Hindlimb muscle (tissue), 1 donor: ENCODE data around the gene GPC5. TPM values are rescaled to one million over a fixed set of nuclear protein-coding genes. Genes with fewer than 3 reads are reported as not detected.

Experiments used
- DNase-seq: peaks from one replicate; pipeline ENCODE4 v3.0.0-alpha.2; 2013
- polyA plus RNA-seq: library from polyadenylated mRNA; unstranded; fragments of 120-200 nt; gene quantifications from one replicate; pipeline ENCODE4 v1.2.1, GENCODE V29; 2013; ENCODE audit not compliant: insufficient read length

Gene GPC5
- polyA plus RNA-seq, 1 donor, result 0.48 TPM

GRCh38 chr13:91540158-91540736 lies 141.8 kb downstream of the GPC5 start:
- DNase-seq, result no peak

- DNase-seq, result no peak
These were observed 146.3 kb downstream of the GPC5 start for GRCh38 chr13:91544723-91545122.

GRCh38 chr13:91546900-91547299 lies 148.5 kb downstream of the GPC5 start:
- DNase-seq, result no peak

DNA sequence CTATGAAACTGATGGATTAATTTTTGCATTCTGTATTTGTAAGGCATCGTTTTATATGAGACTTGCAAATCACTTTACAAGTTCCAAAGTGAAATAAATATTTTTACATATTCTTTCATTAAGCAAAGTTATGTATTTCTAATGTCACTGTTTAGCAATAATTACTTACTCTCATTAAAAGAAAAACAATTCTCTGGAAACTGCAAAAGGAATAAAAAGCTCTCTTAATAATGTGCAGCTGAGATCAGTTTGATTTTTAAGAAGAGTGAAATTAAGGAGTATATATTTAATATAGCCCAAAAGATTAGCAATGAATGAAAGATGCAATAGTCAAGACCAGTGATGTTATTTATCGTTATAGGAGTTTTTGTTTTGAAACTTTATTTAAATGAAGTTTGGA lies 155.2 kb downstream of the GPC5 start:
- DNase-seq, result no peak

DNA sequence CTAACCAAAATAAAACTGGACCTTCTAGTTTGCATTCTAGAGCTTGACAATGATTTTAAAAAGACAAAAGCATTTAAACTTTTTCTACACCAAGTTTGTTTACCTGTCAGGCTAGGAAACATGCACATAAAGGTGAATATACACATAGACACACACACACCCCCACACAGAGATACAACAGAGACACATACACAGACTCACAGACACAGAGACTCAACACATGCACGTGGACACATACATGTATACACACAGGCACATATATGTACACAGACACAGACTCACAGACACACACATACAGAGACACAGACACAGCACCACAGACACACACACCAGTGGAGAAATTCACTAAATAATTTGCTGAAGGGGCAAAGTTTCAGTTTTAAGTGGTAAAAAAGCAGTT lies 155.7 kb downstream of the GPC5 start:
- DNase-seq, result no peak

DNA sequence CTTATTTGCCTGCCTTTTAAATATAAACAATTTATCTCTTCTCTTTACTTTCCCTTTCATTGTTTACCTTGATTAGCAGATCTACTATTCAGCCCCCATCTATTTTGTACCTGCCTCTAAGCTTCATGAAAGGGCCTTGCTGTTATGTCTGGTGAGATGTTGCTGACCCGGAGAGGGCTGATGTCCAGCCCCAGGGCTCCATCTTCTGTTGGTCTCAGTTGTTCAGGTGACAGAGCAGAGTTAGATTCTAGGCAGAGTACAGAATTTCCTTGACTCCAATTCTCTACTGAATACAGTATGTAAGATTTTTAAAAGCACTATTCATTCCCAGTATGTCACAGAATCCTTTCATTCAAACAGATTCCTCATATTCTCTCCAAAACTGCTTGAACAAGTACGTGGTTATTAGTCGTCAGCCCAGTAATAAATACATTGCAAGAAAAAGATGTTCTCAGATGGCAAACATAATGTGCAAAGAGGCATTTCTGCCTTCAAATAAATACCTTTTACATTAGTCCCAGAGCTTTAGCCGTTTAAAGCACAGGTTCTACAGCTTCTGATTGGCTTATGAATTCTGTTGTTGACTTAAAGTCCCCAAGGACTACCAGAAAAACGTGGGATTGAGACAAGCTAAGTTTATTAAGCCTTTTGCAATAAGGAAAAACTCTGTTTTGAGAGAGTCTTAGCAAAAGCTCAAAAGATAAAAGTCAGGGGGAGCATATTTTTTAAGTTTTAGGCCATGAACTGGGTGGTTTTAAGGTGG lies 159.1 kb downstream of the GPC5 start:
- DNase-seq, result no peak

DNA sequence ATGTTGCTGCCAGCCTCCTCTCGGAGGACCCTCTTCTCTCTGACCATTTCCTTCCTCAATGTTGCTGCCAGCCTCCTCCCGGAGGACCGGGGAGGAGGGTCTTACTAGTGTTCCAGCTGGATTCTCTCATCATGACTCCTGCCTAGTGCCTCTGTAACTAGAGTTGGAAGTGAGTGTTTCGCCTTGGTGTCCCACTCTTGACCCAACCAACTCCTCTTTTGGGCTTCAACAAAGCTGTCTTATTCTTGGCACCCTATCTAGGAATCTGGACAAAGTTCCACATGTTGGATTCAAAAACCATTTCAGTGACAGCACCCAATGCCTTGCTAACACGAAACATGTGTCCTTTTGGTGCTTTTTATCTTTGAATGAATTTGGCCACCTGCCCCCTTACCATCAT lies 165.4 kb downstream of the GPC5 start:
- DNase-seq, result no peak

- no peak for DNase-seq
These were observed 166.0 kb downstream of the GPC5 start for GRCh38 chr13:91564396-91564795.

GRCh38 chr13:91565296-91565695 lies 166.9 kb downstream of the GPC5 start:
- peak; percentile 34 for DNase-seq

- no peak for DNase-seq
These were observed 169.2 kb downstream of the GPC5 start for GRCh38 chr13:91567485-91568207.

GRCh38 chr13:91571681-91572080 lies 173.3 kb downstream of the GPC5 start:
- no peak for DNase-seq

GRCh38 chr13:91572439-91572838 lies 174.0 kb downstream of the GPC5 start:
- DNase-seq, result no peak

- no peak for DNase-seq
These were observed 174.7 kb downstream of the GPC5 start for GRCh38 chr13:91572944-91573598.

- no peak for DNase-seq
These were observed 176.3 kb downstream of the GPC5 start for GRCh38 chr13:91574766-91575165.

DNA sequence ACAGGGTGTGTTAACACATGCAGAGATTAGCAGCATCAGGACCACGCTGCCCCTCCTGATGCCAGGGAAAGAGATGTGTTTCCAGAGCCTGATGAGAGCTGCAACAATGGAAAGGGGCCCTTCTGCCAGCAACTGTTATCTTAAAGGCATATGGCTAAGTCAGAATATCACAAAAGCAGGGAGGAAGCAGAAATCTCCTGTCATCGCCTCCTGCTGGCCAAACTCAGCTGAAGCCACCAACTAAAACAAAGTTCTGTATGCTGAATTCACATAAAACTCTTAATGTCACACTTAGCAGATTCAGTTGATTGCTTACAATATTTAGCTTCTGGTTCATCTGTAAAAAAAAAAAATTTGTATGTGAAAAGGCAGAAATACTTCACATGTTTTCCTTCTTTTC lies 178.2 kb downstream of the GPC5 start:
- DNase-seq, result no peak

- DNase-seq, result no peak
These were observed 180.9 kb downstream of the GPC5 start for GRCh38 chr13:91579320-91579719.

DNA sequence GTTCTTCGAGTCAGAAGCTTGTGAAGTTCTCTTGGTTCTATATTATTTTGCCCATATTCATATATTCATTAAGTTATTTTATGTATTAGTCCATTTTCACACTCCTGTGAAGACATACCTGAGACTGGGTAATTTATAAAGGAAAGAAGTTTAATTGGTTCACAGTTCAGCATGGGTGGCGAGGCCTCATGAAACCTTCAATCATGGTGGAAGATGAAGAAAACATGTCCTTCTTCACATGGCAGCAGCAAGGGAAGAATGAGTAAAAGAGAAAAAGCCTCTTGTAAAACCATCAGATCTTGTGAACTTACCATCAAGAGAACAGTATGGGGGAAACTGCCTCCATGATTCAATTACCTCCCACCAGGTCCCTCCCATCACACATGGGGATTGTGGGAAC lies 182.3 kb downstream of the GPC5 start:
- no peak for DNase-seq

GRCh38 chr13:91586609-91587008 lies 188.2 kb downstream of the GPC5 start:
- no peak for DNase-seq

- DNase-seq, result no peak
These were observed 190.1 kb downstream of the GPC5 start for GRCh38 chr13:91588541-91588940.

DNA sequence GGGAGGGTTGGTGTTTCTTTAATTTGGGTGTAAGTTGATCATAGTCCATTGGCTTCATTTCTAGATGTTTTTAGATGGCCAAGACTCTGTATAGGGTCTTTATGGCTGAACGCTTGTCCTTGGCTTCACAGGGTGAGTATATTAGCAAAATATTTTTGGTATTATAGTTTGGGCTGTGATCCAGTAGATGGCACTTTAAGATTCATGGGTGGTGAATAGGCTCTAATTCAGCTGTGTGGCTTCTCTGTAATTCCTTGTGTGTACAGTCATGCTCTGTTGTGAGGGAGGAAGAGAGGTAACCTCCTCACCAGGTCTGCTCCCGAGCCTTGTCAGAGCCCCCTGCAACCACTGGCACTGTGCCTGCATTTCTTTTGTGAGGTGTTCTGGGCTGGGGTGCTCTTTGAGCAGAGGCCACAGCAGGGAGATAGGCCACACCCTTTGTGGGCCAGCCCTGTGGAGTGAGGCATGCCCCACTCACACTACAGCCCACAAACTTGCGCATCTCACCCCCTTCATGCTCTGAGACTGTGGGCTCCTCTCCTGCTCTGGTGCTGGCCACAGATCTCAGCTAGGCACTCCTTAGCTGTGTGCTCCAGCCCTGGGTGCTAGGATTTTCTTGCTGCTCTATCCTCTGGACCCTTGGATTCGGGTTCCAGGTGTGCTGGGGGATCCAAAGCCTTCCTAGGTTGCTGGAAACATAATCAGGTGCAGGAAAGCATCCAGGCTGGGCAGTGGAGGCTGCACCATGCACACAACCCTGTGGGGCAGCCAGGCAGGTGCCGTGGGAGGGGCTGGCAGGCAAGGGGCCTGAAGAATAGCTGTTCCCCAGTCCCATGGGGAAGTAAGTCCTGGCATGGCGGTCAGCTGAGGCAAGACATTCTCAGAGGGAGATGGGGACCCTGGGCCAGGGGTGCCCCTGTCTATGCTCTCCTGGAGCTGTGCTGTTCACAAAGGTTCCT lies 193.9 kb downstream of the GPC5 start:
- no peak for DNase-seq

GRCh38 chr13:91593456-91593855 lies 195.0 kb downstream of the GPC5 start:
- DNase-seq, result no peak

DNA sequence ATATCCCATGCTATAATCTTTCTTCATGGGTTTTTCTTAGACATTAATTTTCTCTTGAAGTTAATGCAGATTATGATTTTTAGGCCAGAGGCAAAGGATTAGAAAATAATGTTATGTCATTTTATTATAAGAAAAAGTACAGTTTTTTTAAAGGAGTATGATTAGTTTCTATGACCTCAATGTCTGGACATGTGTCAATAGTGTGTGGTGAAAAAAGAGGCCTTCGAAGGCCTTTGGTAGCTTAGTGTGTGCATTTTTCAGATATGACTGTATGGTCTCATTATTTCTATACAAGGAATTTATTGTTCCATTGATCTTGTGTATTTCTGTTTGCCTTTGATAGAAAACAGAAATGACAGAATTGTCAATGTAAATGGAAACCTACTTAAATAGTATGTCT lies 195.6 kb downstream of the GPC5 start:
- DNase-seq, result no peak
